Uterus (tissue), 2 donors: ENCODE measurements around the gene MAGEB3.

Source experiments
- POLR2A ChIP-seq, 2 donors: fragments of 450-650 bp; IDR thresholded peaks; one replicate each; pipeline ENCODE4 v1.6.1; 2016; ENCODE audit warnings: antibody characterized with exemption in 2 of 2, mild to moderate bottlenecking in 1 of 2, moderate library complexity in 1 of 2
- TF ChIP-seq, protein P1 (sequence below), 4 experiments: fragments of 200-600 bp in 2 of 4; fragments of 450-650 bp in 2 of 4; sonication (generic) in 2 of 4; IDR thresholded peaks; one replicate each; pipeline ENCODE4 v1.5.1; 2016 to 2019; ENCODE audit warnings: antibody characterized with exemption in 4 of 4, mild to moderate bottlenecking in 2 of 4, moderate library complexity in 1 of 4

DNA sequence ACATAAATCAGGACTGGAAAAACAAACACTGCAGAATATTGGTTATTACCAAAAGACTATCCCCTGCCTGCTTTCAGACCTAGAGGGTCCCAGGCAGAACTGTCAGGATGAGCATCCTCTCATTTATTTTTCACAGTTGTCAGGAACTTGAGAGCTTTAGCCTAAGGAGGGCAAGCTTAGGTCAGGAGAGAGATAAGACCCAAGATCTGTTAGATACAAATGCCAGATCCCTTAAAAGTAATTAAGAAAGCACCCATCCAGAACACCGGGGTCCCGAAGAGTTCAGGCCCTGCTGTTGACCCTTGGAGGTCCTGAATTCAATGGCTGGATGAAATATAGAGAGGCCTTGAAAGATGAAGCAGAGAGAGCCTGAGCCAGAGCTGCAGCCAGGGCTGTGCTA lies 5.9 kb upstream of the MAGEB3 start:
- TF ChIP-seq, protein P1, sequence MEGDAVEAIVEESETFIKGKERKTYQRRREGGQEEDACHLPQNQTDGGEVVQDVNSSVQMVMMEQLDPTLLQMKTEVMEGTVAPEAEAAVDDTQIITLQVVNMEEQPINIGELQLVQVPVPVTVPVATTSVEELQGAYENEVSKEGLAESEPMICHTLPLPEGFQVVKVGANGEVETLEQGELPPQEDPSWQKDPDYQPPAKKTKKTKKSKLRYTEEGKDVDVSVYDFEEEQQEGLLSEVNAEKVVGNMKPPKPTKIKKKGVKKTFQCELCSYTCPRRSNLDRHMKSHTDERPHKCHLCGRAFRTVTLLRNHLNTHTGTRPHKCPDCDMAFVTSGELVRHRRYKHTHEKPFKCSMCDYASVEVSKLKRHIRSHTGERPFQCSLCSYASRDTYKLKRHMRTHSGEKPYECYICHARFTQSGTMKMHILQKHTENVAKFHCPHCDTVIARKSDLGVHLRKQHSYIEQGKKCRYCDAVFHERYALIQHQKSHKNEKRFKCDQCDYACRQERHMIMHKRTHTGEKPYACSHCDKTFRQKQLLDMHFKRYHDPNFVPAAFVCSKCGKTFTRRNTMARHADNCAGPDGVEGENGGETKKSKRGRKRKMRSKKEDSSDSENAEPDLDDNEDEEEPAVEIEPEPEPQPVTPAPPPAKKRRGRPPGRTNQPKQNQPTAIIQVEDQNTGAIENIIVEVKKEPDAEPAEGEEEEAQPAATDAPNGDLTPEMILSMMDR (IDR thresholded peaks at IDR 0.05), result no peak
- no peak for TF ChIP-seq POLR2A (IDR thresholded peaks at IDR 0.05)
